ENCODE results near the gene SLC39A11.
A peak's percentile ranks its signal among the peaks of the same experiment; 100 is the strongest.

SLC39A11 gene

GRCh38 chr17:73091770-73092522 lies 542 bp downstream of the SLC39A11 start:
- Histone ChIP-seq H3K36me3 (ENCODE audit: insufficient read depth, low read length) (no peaks in the 10 kb centered on the region), H3K4me1 (ENCODE audit: insufficient read depth, low read length) (peaks cover 11% of the 10 kb centered on the region), H3K27me3 (ENCODE audit: control insufficient read depth in 1 of 2, insufficient read depth in 2 of 2, low read length in 2 of 2) (no peaks in the 10 kb centered on the region), H3K4me3 (ENCODE audit: low read depth in 1 of 2, low read length in 2 of 2) (peak overlapping the region; percentile 81 to 83), H3K9ac (ENCODE audit: low read length) (peak overlapping the region; percentile 9), H3K27ac (ENCODE audit: low read depth, low read length) (peak overlapping the region; percentile 54), H3K9me3 (ENCODE audit: low read length) (no peaks in the 10 kb centered on the region)

- H3K27ac ChIP-seq (ENCODE audit: low read depth, low read length), result no peak overlapping the region
- no peaks in the 10 kb centered on the region for H3K9me3 ChIP-seq (ENCODE audit: low read length)
- H3K4me3 ChIP-seq (ENCODE audit: low read depth in 1 of 2, low read length in 2 of 2), result peak overlapping the region in 1 of 2 donors; percentile 81
- peaks cover 11% of the 10 kb centered on the region for H3K4me1 ChIP-seq (ENCODE audit: insufficient read depth, low read length)
- H3K27me3 ChIP-seq (ENCODE audit: control insufficient read depth in 1 of 2, insufficient read depth in 2 of 2, low read length in 2 of 2), result no peaks in the 10 kb centered on the region
- H3K9ac ChIP-seq (ENCODE audit: low read length), result peak overlapping the region; percentile 9
- no peaks in the 10 kb centered on the region for H3K36me3 ChIP-seq (ENCODE audit: insufficient read depth, low read length)
Observed at GRCh38 chr17:73091410-73091769, 1.1 kb downstream of the SLC39A11 start.

GRCh38 chr17:73090396-73091202 lies 1.9 kb downstream of the SLC39A11 start:
- Histone ChIP-seq H3K9me3 (ENCODE audit: low read length) (no peaks in the 10 kb centered on the region), H3K4me1 (ENCODE audit: insufficient read depth, low read length) (peaks cover 11% of the 10 kb centered on the region), H3K4me3 (ENCODE audit: low read depth in 1 of 2, low read length in 2 of 2) (no peak overlapping the region), H3K36me3 (ENCODE audit: insufficient read depth, low read length) (no peaks in the 10 kb centered on the region), H3K27me3 (ENCODE audit: control insufficient read depth in 1 of 2, insufficient read depth in 2 of 2, low read length in 2 of 2) (no peaks in the 10 kb centered on the region), H3K9ac (ENCODE audit: low read length) (no peak overlapping the region), H3K27ac (ENCODE audit: low read depth, low read length) (no peak overlapping the region)

- H3K9ac ChIP-seq (ENCODE audit: low read length), result no peak overlapping the region
Observed at GRCh38 chr17:73089322-73090317, 2.9 kb downstream of the SLC39A11 start.

GRCh38 chr17:73088561-73088960 lies 3.9 kb downstream of the SLC39A11 start:
- Histone ChIP-seq H3K27me3 (ENCODE audit: control insufficient read depth in 1 of 2, insufficient read depth in 2 of 2, low read length in 2 of 2) (no peaks in the 10 kb centered on the region), H3K27ac (ENCODE audit: low read depth, low read length) (no peak overlapping the region), H3K9me3 (ENCODE audit: low read length) (no peaks in the 10 kb centered on the region), H3K36me3 (ENCODE audit: insufficient read depth, low read length) (peaks cover 5% of the 10 kb centered on the region), H3K9ac (ENCODE audit: low read length) (no peak overlapping the region), H3K4me3 (ENCODE audit: low read depth in 1 of 2, low read length in 2 of 2) (no peak overlapping the region), H3K4me1 (ENCODE audit: insufficient read depth, low read length) (peaks cover 11% of the 10 kb centered on the region)

More at GRCh38 chr17:73089322-73090317, 2.9 kb downstream of the SLC39A11 start:
- H3K27ac ChIP-seq (ENCODE audit: low read depth, low read length), result no peak overlapping the region
- H3K27me3 ChIP-seq (ENCODE audit: control insufficient read depth in 1 of 2, insufficient read depth in 2 of 2, low read length in 2 of 2), result no peaks in the 10 kb centered on the region
- no peaks in the 10 kb centered on the region for H3K36me3 ChIP-seq (ENCODE audit: insufficient read depth, low read length)
- H3K4me1 ChIP-seq (ENCODE audit: insufficient read depth, low read length), result peaks cover 11% of the 10 kb centered on the region
- H3K9me3 ChIP-seq (ENCODE audit: low read length), result no peaks in the 10 kb centered on the region
- H3K4me3 ChIP-seq (ENCODE audit: low read depth in 1 of 2, low read length in 2 of 2), result no peak overlapping the region

GRCh38 chr17:73083432-73083831 lies 9.1 kb downstream of the SLC39A11 start:
- Histone ChIP-seq H3K9ac (ENCODE audit: low read length) (no peak overlapping the region), H3K27me3 (ENCODE audit: control insufficient read depth in 1 of 2, insufficient read depth in 2 of 2, low read length in 2 of 2) (no peaks in the 10 kb centered on the region), H3K4me1 (ENCODE audit: insufficient read depth, low read length) (no peaks in the 10 kb centered on the region), H3K4me3 (ENCODE audit: low read depth in 1 of 2, low read length in 2 of 2) (no peak overlapping the region), H3K27ac (ENCODE audit: low read depth, low read length) (no peak overlapping the region), H3K9me3 (ENCODE audit: low read length) (no peaks in the 10 kb centered on the region), H3K36me3 (ENCODE audit: insufficient read depth, low read length) (peaks cover 5% of the 10 kb centered on the region)

- H3K27me3 ChIP-seq (ENCODE audit: control insufficient read depth in 1 of 2, insufficient read depth in 2 of 2, low read length in 2 of 2), result no peaks in the 10 kb centered on the region
- H3K36me3 ChIP-seq (ENCODE audit: insufficient read depth, low read length), result no peaks in the 10 kb centered on the region
- no peak overlapping the region for H3K27ac ChIP-seq (ENCODE audit: low read depth, low read length)
- H3K4me3 ChIP-seq (ENCODE audit: low read depth in 1 of 2, low read length in 2 of 2), result no peak overlapping the region
- no peak overlapping the region for H3K9ac ChIP-seq (ENCODE audit: low read length)
- no peaks in the 10 kb centered on the region for H3K4me1 ChIP-seq (ENCODE audit: insufficient read depth, low read length)
- no peaks in the 10 kb centered on the region for H3K9me3 ChIP-seq (ENCODE audit: low read length)
Observed at GRCh38 chr17:73074566-73074965, 17.9 kb downstream of the SLC39A11 start.

- Histone ChIP-seq H3K27me3 (ENCODE audit: control insufficient read depth in 1 of 2, insufficient read depth in 2 of 2, low read length in 2 of 2) (no peaks in the 10 kb centered on the region), H3K36me3 (ENCODE audit: insufficient read depth, low read length) (no peaks in the 10 kb centered on the region), H3K4me1 (ENCODE audit: insufficient read depth, low read length) (no peaks in the 10 kb centered on the region), H3K9ac (ENCODE audit: low read length) (no peak overlapping the region), H3K9me3 (ENCODE audit: low read length) (no peaks in the 10 kb centered on the region), H3K27ac (ENCODE audit: low read depth, low read length) (no peak overlapping the region), H3K4me3 (ENCODE audit: low read depth in 1 of 2, low read length in 2 of 2) (no peak overlapping the region)
Observed at GRCh38 chr17:73072219-73072962, 20.1 kb downstream of the SLC39A11 start.

GRCh38 chr17:73071066-73071999 lies 21.2 kb downstream of the SLC39A11 start:
- H3K9me3 ChIP-seq (ENCODE audit: low read length), result no peaks in the 10 kb centered on the region
- H3K9ac ChIP-seq (ENCODE audit: low read length), result no peak overlapping the region
- no peaks in the 10 kb centered on the region for H3K27me3 ChIP-seq (ENCODE audit: control insufficient read depth in 1 of 2, insufficient read depth in 2 of 2, low read length in 2 of 2)
- no peak overlapping the region for H3K27ac ChIP-seq (ENCODE audit: low read depth, low read length)
- H3K4me1 ChIP-seq (ENCODE audit: insufficient read depth, low read length), result no peaks in the 10 kb centered on the region
- no peak overlapping the region for H3K4me3 ChIP-seq (ENCODE audit: low read depth in 1 of 2, low read length in 2 of 2)
- H3K36me3 ChIP-seq (ENCODE audit: insufficient read depth, low read length), result no peaks in the 10 kb centered on the region

- Histone ChIP-seq H3K4me3 (ENCODE audit: low read depth in 1 of 2, low read length in 2 of 2) (no peak overlapping the region), H3K9ac (ENCODE audit: low read length) (no peak overlapping the region), H3K36me3 (ENCODE audit: insufficient read depth, low read length) (no peaks in the 10 kb centered on the region), H3K9me3 (ENCODE audit: low read length) (no peaks in the 10 kb centered on the region), H3K4me1 (ENCODE audit: insufficient read depth, low read length) (no peaks in the 10 kb centered on the region), H3K27ac (ENCODE audit: low read depth, low read length) (no peak overlapping the region), H3K27me3 (ENCODE audit: control insufficient read depth in 1 of 2, insufficient read depth in 2 of 2, low read length in 2 of 2) (no peaks in the 10 kb centered on the region)
Observed at GRCh38 chr17:73069841-73070240, 22.6 kb downstream of the SLC39A11 start.

Data from muscle layer of colon (tissue), 2 donors.